Esophagus muscularis mucosa (tissue), 4 donors: ENCODE results near the gene ME1. TPM values are rescaled to one million over a fixed set of nuclear protein-coding genes. Genes with fewer than 3 reads are reported as not detected.

Source experiments
- DNase-seq: peaks from one replicate; pipeline ENCODE4 v3.0.0-alpha.2; 2017; ENCODE audit errors: extremely low spot score
- H3K27ac ChIP-seq, 4 donors: fragments of 200-600 bp; sonication (generic); replicated peaks in 1 of 4; 1 replicate in 3 of 4; 2 replicates in 1 of 4; pipeline ENCODE4 v1.5.1; 2016 to 2019; ENCODE audit warnings: mild to moderate bottlenecking in 1 of 4
- H3K27me3 ChIP-seq, 4 donors: fragments of 200-600 bp; sonication (generic); one replicate each; pipeline versions ENCODE4 v1.5.1 to v1.6.0; 2016 to 2019
- H3K36me3 ChIP-seq, 4 donors: fragments of 200-600 bp; sonication (generic); one replicate each; pipeline ENCODE4 v1.5.1; 2016 to 2019
- H3K4me1 ChIP-seq, 4 donors: fragments of 200-600 bp; sonication (generic); one replicate each; pipeline ENCODE4 v1.5.1; 2016 to 2019
- H3K4me3 ChIP-seq, 4 donors: fragments of 200-600 bp; sonication (generic); 1 replicate in 2 of 4; 2 replicates in 2 of 4; pipeline ENCODE4 v1.5.1; 2016 to 2019; ENCODE audit warnings: mild to moderate bottlenecking in 4 of 4, moderate library complexity in 1 of 4
- H3K9me3 ChIP-seq, 4 donors: fragments of 200-600 bp; sonication (generic); 1 replicate in 3 of 4; 2 replicates in 1 of 4; pipeline ENCODE4 v1.5.1; 2016 to 2019
- EP300 ChIP-seq: sonication (generic); formaldehyde crosslinking; IDR thresholded peaks from one replicate; pipeline ENCODE4 v1.6.1; 2017; ENCODE audit warnings: antibody characterized with exemption
- POLR2A ChIP-seq: fragments of 450-650 bp; IDR thresholded peaks from one replicate; pipeline ENCODE4 v1.6.1; 2017; ENCODE audit warnings: antibody characterized with exemption, moderate library complexity, mild to moderate bottlenecking, low read depth
- POLR2AphosphoS5 ChIP-seq, 2 donors: sonication (generic); formaldehyde crosslinking; IDR thresholded peaks; one replicate each; pipeline ENCODE4 v1.6.1; 2017; ENCODE audit warnings: antibody characterized with exemption in 2 of 2
- WGBS: methylation state at CpG from one replicate; pipeline ENCODE4 v1.1.5; 2018; 5-methylcytosine and 5-hydroxymethylcytosine counted together
- intact Hi-C: fragments of 100-400 bp; cut with DNase I; formaldehyde crosslinking; loops from one replicate; pipeline ENCODE4 v1.15.1; 2023
- total RNA-seq, 4 donors: library from RNA; depleted of rRNA; stranded (reverse); fragments of >200 nt; gene quantifications; one replicate each; pipeline versions ENCODE4 v1.1.0 to v1.2.1, GENCODE V29; 2016
- TF ChIP-seq, protein P1 (sequence below), 3 experiments: fragments of 200-600 bp in 2 of 3; fragments of 450-650 bp in 1 of 3; sonication (generic) in 2 of 3; IDR thresholded peaks; one replicate each; pipeline ENCODE4 v1.5.1; 2017 to 2019; ENCODE audit warnings: antibody characterized with exemption in 3 of 3, mild to moderate bottlenecking in 2 of 3, moderate library complexity in 1 of 3

ME1 gene
- total RNA-seq, 4 donors from 2014 or later = 15.6 to 25.7 (median 19.3) TPM

DNA sequence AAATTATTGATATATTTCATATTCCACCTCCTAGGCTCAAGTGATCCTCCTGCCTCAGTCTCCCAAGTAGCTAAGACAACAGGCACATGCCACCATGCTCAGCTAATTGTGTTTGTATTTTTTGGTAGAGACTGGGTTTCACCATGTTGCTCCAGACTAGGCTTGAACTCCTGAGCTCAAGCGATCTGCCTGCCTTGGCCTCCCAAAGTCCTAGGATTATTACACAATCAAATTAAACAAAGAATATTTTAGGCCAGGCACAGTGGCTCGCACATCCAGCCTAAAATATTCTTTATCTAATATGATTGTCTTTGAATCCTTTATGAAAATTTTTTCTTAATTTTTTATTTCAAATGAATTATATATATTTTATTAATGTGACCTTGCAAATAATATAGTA lies 17.8 kb downstream of the ME1 start:
- Histone ChIP-seq H3K27me3 (no peaks in the 10 kb centered on the region), H3K36me3 (no peaks in the 10 kb centered on the region), H3K4me3 (no peak overlapping the region), H3K4me1 (peaks cover 0 to 3% (median 0%) of the 10 kb centered on the region in 4 donors), H3K9me3 (no peaks in the 10 kb centered on the region), H3K27ac (no peak overlapping the region)
- intact Hi-C loops = no loop called here
- WGBS = 96% methylated on average over 2 of the region's 2 CpGs
- DNase-seq = no peak
- no peak for TF ChIP-seq POLR2AphosphoS5 (IDR thresholded peaks at IDR 0.05)
- TF ChIP-seq, protein P1, sequence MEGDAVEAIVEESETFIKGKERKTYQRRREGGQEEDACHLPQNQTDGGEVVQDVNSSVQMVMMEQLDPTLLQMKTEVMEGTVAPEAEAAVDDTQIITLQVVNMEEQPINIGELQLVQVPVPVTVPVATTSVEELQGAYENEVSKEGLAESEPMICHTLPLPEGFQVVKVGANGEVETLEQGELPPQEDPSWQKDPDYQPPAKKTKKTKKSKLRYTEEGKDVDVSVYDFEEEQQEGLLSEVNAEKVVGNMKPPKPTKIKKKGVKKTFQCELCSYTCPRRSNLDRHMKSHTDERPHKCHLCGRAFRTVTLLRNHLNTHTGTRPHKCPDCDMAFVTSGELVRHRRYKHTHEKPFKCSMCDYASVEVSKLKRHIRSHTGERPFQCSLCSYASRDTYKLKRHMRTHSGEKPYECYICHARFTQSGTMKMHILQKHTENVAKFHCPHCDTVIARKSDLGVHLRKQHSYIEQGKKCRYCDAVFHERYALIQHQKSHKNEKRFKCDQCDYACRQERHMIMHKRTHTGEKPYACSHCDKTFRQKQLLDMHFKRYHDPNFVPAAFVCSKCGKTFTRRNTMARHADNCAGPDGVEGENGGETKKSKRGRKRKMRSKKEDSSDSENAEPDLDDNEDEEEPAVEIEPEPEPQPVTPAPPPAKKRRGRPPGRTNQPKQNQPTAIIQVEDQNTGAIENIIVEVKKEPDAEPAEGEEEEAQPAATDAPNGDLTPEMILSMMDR (IDR thresholded peaks at IDR 0.05) = no peak
- TF ChIP-seq EP300 = no peak
- TF ChIP-seq POLR2A = no peak

DNA sequence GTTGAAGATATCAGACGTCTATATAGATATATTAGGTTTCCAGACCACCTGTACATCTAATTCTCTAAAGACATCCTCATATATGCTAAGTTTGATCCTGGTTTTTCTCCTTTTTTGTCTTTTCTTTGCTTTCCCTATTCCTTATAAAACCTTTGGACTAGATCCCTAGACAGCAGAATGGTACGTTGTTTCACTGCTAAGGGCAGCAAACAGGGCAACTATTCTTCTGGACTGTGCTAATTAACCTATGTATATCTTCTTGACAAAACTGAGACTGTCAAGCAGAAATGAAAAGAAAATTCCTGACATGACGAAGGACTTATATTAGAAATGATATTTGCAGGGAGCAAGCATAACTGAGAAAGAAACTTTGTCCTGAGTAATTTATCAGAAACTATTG lies 19.1 kb downstream of the ME1 start:
- Histone ChIP-seq H3K4me1 (no peaks in the 10 kb centered on the region), H3K27ac (no peak overlapping the region), H3K4me3 (no peak overlapping the region), H3K9me3 (no peaks in the 10 kb centered on the region), H3K27me3 (no peaks in the 10 kb centered on the region), H3K36me3 (peaks cover 0 to 4% (median 2%) of the 10 kb centered on the region in 4 donors)
- intact Hi-C loops = no loop called here
- 72% methylated on average over 3 of the region's 3 CpGs for WGBS
- TF ChIP-seq POLR2AphosphoS5 (IDR thresholded peaks at IDR 0.05) = no peak
- TF ChIP-seq, protein P1 (IDR thresholded peaks at IDR 0.05) = no peak
- no peak for TF ChIP-seq POLR2A
- no peak for TF ChIP-seq EP300
- DNase-seq = no peak

DNA sequence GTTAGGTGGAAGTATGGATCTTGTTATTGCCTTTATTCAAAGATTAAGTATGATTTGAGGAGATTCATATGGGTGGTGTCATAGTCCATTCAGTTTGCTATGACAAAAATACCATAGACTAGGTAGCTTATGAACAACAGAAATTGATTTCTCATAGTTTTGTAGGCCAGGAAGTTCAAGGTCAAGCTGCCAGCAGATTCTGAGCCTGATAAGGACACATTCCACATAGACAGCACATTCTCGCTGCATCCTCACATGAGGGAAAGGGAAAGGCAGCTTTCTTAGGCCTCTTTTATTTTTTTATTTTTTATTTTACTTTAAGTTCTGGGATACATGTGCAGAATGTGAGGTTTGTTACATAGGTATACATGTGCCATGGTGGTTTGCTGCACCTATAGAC lies 27.7 kb downstream of the ME1 start:
- Histone ChIP-seq H3K4me1 (no peaks in the 10 kb centered on the region), H3K9me3 (no peaks in the 10 kb centered on the region), H3K4me3 (no peak overlapping the region), H3K27me3 (no peaks in the 10 kb centered on the region), H3K36me3 (peaks cover 0 to 7% (median 2%) of the 10 kb centered on the region in 4 donors), H3K27ac (no peak overlapping the region)
- intact Hi-C loops = no loop called here
- TF ChIP-seq EP300 (no peak), POLR2AphosphoS5 (IDR thresholded peaks at IDR 0.05) (no peak), POLR2A (no peak)
- TF ChIP-seq, protein P1 (IDR thresholded peaks at IDR 0.05) = no peak
- DNase-seq = no peak
- WGBS = 88% methylated on average over 1 of the region's 1 CpG

DNA sequence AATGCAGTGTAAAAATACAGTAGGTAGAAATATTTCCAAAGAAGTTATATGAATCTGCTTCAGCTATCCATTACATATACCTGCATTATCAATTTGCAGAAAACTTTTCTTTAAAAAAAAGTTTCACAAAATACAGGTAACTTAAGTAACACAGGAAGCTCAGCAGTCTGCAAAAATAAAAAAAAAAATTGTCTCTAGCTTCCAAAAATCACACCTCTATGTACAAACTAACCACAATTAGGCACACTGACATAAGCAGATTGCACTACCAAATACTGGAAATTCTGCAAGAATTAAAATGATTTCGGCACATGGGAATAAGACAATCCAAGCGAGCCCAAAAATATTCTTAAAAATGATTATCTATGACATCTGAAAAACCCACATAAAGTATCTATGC lies 41.2 kb downstream of the ME1 start:
- Histone ChIP-seq H3K36me3 (peaks cover 0 to 9% (median 3%) of the 10 kb centered on the region in 4 donors), H3K4me1 (no peaks in the 10 kb centered on the region), H3K9me3 (no peaks in the 10 kb centered on the region), H3K27me3 (no peaks in the 10 kb centered on the region), H3K4me3 (no peak overlapping the region), H3K27ac (no peak overlapping the region)
- DNase-seq = no peak
- intact Hi-C loops = no loop called here
- WGBS = 89% methylated on average over 2 of the region's 2 CpGs
- TF ChIP-seq EP300 = no peak
- TF ChIP-seq, protein P1 (IDR thresholded peaks at IDR 0.05) = no peak
- TF ChIP-seq POLR2AphosphoS5 (IDR thresholded peaks at IDR 0.05) = no peak
- TF ChIP-seq POLR2A = no peak

DNA sequence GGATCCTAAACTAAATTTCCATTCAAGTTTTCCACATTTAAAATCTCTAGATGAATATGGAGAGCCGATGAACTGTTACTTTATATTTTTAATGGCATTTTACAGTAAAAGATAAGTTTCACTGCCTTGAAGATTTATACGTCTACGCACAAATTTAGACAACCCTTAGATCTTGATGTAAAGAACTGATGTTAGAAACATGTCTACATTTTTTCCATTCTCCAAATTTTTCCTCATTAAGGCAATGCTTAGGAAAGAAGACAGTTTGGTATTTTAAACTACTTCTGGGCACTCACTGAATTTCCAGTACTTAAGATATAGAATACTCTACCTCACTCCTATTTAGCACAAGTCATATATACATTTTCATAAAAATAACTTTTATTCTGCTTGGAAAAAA lies 45.4 kb downstream of the ME1 start:
- Histone ChIP-seq H3K4me3 (no peak overlapping the region), H3K27me3 (no peaks in the 10 kb centered on the region), H3K4me1 (peaks cover 0 to 10% (median 9%) of the 10 kb centered on the region in 4 donors), H3K27ac (no peak overlapping the region), H3K36me3 (no peaks in the 10 kb centered on the region), H3K9me3 (no peaks in the 10 kb centered on the region)
- DNase-seq = no peak
- TF ChIP-seq POLR2A = no peak
- TF ChIP-seq, protein P1 (IDR thresholded peaks at IDR 0.05) = no peak
- WGBS = 90% methylated on average over 3 of the region's 3 CpGs
- intact Hi-C loops = no loop called here
